ENCODE data around the gene EID2. TPM values are rescaled to one million over a fixed set of nuclear protein-coding genes. Genes with fewer than 3 reads are reported as not detected.

EID2 gene
- total RNA-seq, 1 donor from 2014 or later: 11.8 TPM

- Histone ChIP-seq H3K27ac (no peak overlapping the region), H3K9me3 (no peaks in the 10 kb centered on the region), H3K4me3 (no peak overlapping the region), H3K27me3 (peaks cover 16% of the 10 kb centered on the region), H3K4me1 (peaks cover 5 to 10% of the 10 kb centered on the region in 2 donors), H3K36me3 (no peaks in the 10 kb centered on the region)
- DNase-seq (ENCODE audit: low spot score in 2 of 2): no peak
- intact Hi-C loops (cut with DNase I): no loop called here
- TF ChIP-seq CTCF (IDR thresholded peaks at IDR 0.05): no peak
These were observed 22.5 kb downstream of the EID2 start for GRCh38 chr19:39517432-39517831.

- no peak for DNase-seq (ENCODE audit: low spot score in 2 of 2)
- peaks cover 5 to 10% of the 10 kb centered on the region in 2 donors for H3K4me1 ChIP-seq
- intact Hi-C loops (cut with DNase I): no loop called here
- H3K36me3 ChIP-seq: no peaks in the 10 kb centered on the region
- no peak for TF ChIP-seq CTCF (IDR thresholded peaks at IDR 0.05)
- peaks cover 16% of the 10 kb centered on the region for H3K27me3 ChIP-seq
- H3K27ac ChIP-seq: no peak overlapping the region
- no peak overlapping the region for H3K4me3 ChIP-seq
- H3K9me3 ChIP-seq: no peaks in the 10 kb centered on the region
These were observed 23.7 kb downstream of the EID2 start for GRCh38 chr19:39516270-39516669.

DNA sequence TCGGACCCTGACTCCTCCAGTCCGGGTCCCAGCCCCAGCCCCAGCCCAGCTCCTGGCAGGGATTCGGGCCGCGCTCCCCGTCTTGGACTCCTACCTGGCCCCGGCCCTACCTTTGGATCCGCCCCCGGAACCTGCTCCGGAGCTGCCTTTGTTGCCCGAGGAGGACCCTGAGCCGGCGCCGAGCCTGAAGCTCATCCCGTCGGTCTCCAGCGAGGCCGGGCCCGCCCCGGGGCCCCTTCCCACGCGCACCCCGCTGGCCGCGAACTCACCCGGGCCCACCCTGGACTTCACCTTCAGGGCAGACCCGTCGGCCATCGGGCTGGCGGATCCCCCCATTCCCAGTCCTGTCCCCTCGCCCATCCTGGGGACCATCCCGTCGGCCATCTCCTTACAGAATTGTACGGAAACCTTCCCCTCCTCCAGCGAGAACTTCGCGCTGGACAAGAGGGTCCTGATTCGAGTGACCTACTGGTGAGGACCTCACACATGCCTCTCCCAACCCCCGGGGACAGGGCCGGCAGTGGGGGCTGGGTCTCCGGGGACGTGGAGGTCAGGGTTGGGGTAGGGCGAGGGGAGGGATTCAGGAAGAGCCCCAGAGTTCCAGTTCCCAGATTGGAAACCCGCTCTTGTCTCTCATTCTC is 24.3 kb downstream of the EID2 start:
- DNase-seq (ENCODE audit: low spot score in 2 of 2): no peak
- H3K4me3 ChIP-seq: peak overlapping the region; percentile 42
- TF ChIP-seq CTCF (IDR thresholded peaks at IDR 0.05): no peak
- peaks cover 16% of the 10 kb centered on the region for H3K27me3 ChIP-seq
- intact Hi-C loops (cut with DNase I): no loop called here
- H3K36me3 ChIP-seq: no peaks in the 10 kb centered on the region
- H3K9me3 ChIP-seq: no peaks in the 10 kb centered on the region
- H3K4me1 ChIP-seq: peaks cover 5 to 10% of the 10 kb centered on the region in 2 donors
- H3K27ac ChIP-seq: no peak overlapping the region

- Histone ChIP-seq H3K9me3 (no peaks in the 10 kb centered on the region), H3K27me3 (peaks cover 16% of the 10 kb centered on the region), H3K27ac (no peak within 1 kb of the TSS), H3K4me3 (peak within 1 kb of the TSS; percentile 42), H3K4me1 (peaks cover 5 to 10% of the 10 kb centered on the region in 2 donors), H3K36me3 (no peaks in the 10 kb centered on the region)
- intact Hi-C loops (cut with DNase I): no loop called here
- DNase-seq (ENCODE audit: low spot score in 2 of 2): no peak
- no peak for TF ChIP-seq CTCF (IDR thresholded peaks at IDR 0.05)
These were observed 25.0 kb downstream of the EID2 start, which contains the start of gene SELENOV for GRCh38 chr19:39514840-39515550. SELENOV (plus strand) TSS chr19:39515139; CDS start chr19:39515213, 74 bp downstream.

- intact Hi-C loops (cut with DNase I): no loop called here
- Histone ChIP-seq H3K4me3 (no peak overlapping the region), H3K27ac (no peak overlapping the region), H3K4me1 (peaks cover 5 to 10% of the 10 kb centered on the region in 2 donors), H3K9me3 (no peaks in the 10 kb centered on the region), H3K27me3 (peaks cover 20% of the 10 kb centered on the region), H3K36me3 (no peaks in the 10 kb centered on the region)
- TF ChIP-seq CTCF (IDR thresholded peaks at IDR 0.05): no peak
- DNase-seq (ENCODE audit: low spot score in 2 of 2): no peak
These were observed 27.0 kb downstream of the EID2 start for GRCh38 chr19:39512988-39513387.
